Mesenchymal stem cell (in vitro differentiated cells and primary cell): ENCODE results near the gene FXYD2.

ENCODE experiments used
- DNase-seq: peaks from one replicate; pipeline ENCODE4 v3.0.0-alpha.2; 2013
- H2AFZ ChIP-seq: one replicate; pipeline ENCODE4 v1.6.1; 2013; ENCODE audit warnings: low read depth, mild to moderate bottlenecking, control low read depth, inconsistent platforms, low read length, moderate library complexity
- H2AK5ac ChIP-seq: 2 replicates; pipeline ENCODE4 v1.6.1; 2013; ENCODE audit warnings: low read length, moderate library complexity, mild to moderate bottlenecking, inconsistent platforms; ENCODE audit not compliant: severe bottlenecking
- H2BK120ac ChIP-seq: one replicate; pipeline ENCODE4 v1.6.1; 2013; ENCODE audit warnings: low read depth, mild to moderate bottlenecking, inconsistent platforms, low read length, moderate library complexity
- H2BK12ac ChIP-seq, 2 experiments: one replicate each; pipeline ENCODE4 v1.6.1; 2013; ENCODE audit warnings: inconsistent platforms in 2 of 2, low read length in 2 of 2, mild to moderate bottlenecking in 2 of 2, moderate library complexity in 2 of 2, control low read depth in 1 of 2
- H2BK15ac ChIP-seq: one replicate; pipeline ENCODE4 v1.6.1; 2013; ENCODE audit warnings: mild to moderate bottlenecking, low read depth, inconsistent platforms; ENCODE audit not compliant: poor library complexity, severe bottlenecking
- H2BK5ac ChIP-seq: 2 replicates; pipeline ENCODE4 v1.6.1; 2013; ENCODE audit warnings: low read depth, mild to moderate bottlenecking, low read length, control low read depth, inconsistent platforms; ENCODE audit not compliant: poor library complexity, severe bottlenecking
- H3K14ac ChIP-seq, 2 experiments: one replicate each; pipeline ENCODE4 v1.6.1; 2013; ENCODE audit warnings: inconsistent platforms in 2 of 2, low read length in 2 of 2, control low read depth in 1 of 2, mild to moderate bottlenecking in 1 of 2, moderate library complexity in 1 of 2
- H3K18ac ChIP-seq, 2 experiments: one replicate each; pipeline ENCODE4 v1.6.1; 2013; ENCODE audit warnings: inconsistent platforms in 2 of 2, low read length in 2 of 2, control low read depth in 1 of 2, low read depth in 1 of 2, mild to moderate bottlenecking in 1 of 2
- H3K23ac ChIP-seq, 2 experiments: one replicate each; pipeline ENCODE4 v1.6.1; 2013; ENCODE audit warnings: inconsistent platforms in 2 of 2, low read length in 2 of 2, mild to moderate bottlenecking in 2 of 2, moderate library complexity in 2 of 2, control low read depth in 1 of 2
- H3K27ac ChIP-seq: 2 replicates; pipeline ENCODE4 v1.5.1; 2013; ENCODE audit warnings: mild to moderate bottlenecking, moderate library complexity, low read length, control low read depth, inconsistent platforms; ENCODE audit not compliant: poor library complexity, severe bottlenecking
- H3K27me3 ChIP-seq, 2 experiments: 2 replicates each; pipeline versions ENCODE4 v1.6.1 to v1.7.0; 2013; ENCODE audit warnings: low read length in 2 of 2, mild to moderate bottlenecking in 2 of 2, moderate library complexity in 2 of 2, control low read depth in 1 of 2, inconsistent platforms in 1 of 2; ENCODE audit not compliant: control insufficient read depth in 1 of 2, insufficient read depth in 1 of 2
- H3K36me3 ChIP-seq, 2 experiments: 2 replicates each; pipeline versions ENCODE4 v1.6.1 to v1.7.0; 2013; ENCODE audit warnings: low read length in 2 of 2, control low read depth in 1 of 2, inconsistent platforms in 1 of 2, low read depth in 1 of 2, mild to moderate bottlenecking in 1 of 2; ENCODE audit not compliant: insufficient read depth in 2 of 2, control insufficient read depth in 1 of 2
- H3K4ac ChIP-seq, 2 experiments: one replicate each; pipeline ENCODE4 v1.6.1; 2013; ENCODE audit warnings: inconsistent platforms in 2 of 2, low read length in 2 of 2, mild to moderate bottlenecking in 2 of 2, moderate library complexity in 2 of 2, control low read depth in 1 of 2, low read depth in 1 of 2
- H3K4me1 ChIP-seq: 2 replicates; pipeline ENCODE4 v1.6.1; 2013; ENCODE audit warnings: low read depth, low read length, control low read depth; ENCODE audit not compliant: control insufficient read depth, insufficient read depth
- H3K4me2 ChIP-seq: 2 replicates; pipeline ENCODE4 v1.6.1; 2013; ENCODE audit warnings: low read length, mild to moderate bottlenecking, inconsistent platforms; ENCODE audit not compliant: poor library complexity, severe bottlenecking
- H3K4me3 ChIP-seq, 2 experiments: 2 replicates each; pipeline versions ENCODE4 v1.5.1 to v1.7.0; 2013; ENCODE audit warnings: low read length in 2 of 2, mild to moderate bottlenecking in 2 of 2, control low read depth in 1 of 2, low read depth in 1 of 2; ENCODE audit not compliant: insufficient read depth in 1 of 2
- H3K79me1 ChIP-seq: replicated peaks from 2 replicates; pipeline ENCODE4 v1.6.1; 2013; ENCODE audit warnings: mild to moderate bottlenecking, control low read depth, low read length, inconsistent platforms; ENCODE audit not compliant: poor library complexity, severe bottlenecking
- H3K9ac ChIP-seq: 2 replicates; pipeline ENCODE4 v1.7.0; 2013; ENCODE audit warnings: mild to moderate bottlenecking, low read length, moderate library complexity
- H3K9me3 ChIP-seq: 2 replicates; pipeline ENCODE4 v1.7.0; 2013; ENCODE audit warnings: mild to moderate bottlenecking, low read length; ENCODE audit not compliant: control insufficient read depth
- H4K8ac ChIP-seq: one replicate; pipeline ENCODE4 v1.6.1; 2013; ENCODE audit warnings: inconsistent platforms, mild to moderate bottlenecking, low read length, moderate library complexity
- H4K91ac ChIP-seq: one replicate; pipeline ENCODE4 v1.6.1; 2013; ENCODE audit warnings: mild to moderate bottlenecking, low read length, inconsistent platforms
- WGBS: methylation state at CpG from one replicate; pipeline ENCODE4 v1.1.7; 2013; ENCODE audit warnings: mixed read lengths; 5-methylcytosine and 5-hydroxymethylcytosine counted together

FXYD2 gene

DNA sequence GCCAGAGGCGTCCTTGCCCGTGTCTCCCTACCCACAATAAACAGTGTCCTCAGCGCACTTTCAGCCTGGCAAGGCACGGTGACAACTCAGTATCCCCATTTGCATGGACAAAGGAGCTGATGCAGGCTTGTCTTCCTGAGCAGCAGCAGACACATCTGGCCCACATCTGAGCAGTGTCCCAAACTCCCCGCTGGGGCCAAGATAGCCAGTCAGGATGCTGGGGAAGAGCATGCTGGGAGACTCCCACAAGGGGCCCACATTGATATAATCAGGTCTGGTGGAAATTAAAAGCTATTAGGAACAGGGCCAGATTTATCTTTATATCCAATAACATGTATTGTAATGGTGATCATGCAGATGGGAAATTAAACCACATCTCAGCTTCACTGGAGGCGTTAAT is 52.2 kb downstream of the FXYD2 start:
- DNase-seq, result no peak
- Histone ChIP-seq H3K9ac (no peak overlapping the region), H3K4me3 (no peak overlapping the region), H2AK5ac (no peak overlapping the region), H3K18ac (no peak overlapping the region), H3K23ac (no peak overlapping the region), H2BK5ac (no peak overlapping the region), H3K9me3 (no peaks in the 10 kb centered on the region), H3K36me3 (peaks cover 0 to 13% of the 10 kb centered on the region in 2 experiments), H3K4ac (no peak overlapping the region), H3K4me1 (peaks cover 3% of the 10 kb centered on the region), H3K14ac (no peak overlapping the region), H3K27me3 (peaks cover 25 to 65% of the 10 kb centered on the region in 2 experiments), H2BK15ac (no peak overlapping the region), H4K91ac (no peak overlapping the region), H4K8ac (no peak overlapping the region), H2BK120ac (no peak overlapping the region), H2BK12ac (no peak overlapping the region), H3K79me1 (no peaks in the 10 kb centered on the region), H3K4me2 (no peak overlapping the region), H3K27ac (no peak overlapping the region), H2AFZ (no peak overlapping the region)
- 79% methylated on average over 6 of the region's 6 CpGs for WGBS

DNA sequence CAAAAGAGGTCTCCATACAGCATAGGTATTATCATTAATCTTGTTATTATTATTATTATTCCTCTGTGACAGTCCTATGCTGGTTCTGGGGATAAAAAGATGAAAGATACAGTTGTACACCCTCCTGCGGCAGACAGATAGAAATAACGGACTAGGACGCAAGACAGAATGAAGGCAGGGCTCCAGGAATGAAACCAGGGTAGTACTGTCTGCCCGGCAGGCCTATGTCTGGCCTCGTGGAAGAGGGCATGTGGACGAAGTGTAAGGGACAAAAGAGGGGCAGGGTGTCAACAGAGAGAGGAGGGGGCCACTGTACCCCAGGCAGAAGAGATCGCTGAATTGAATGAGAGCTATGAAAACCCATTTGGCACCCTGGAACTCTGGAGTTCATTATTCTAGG is 52.7 kb downstream of the FXYD2 start:
- no peak for DNase-seq
- no peak overlapping the region for H3K18ac ChIP-seq
- H2AFZ ChIP-seq, result no peak overlapping the region
- WGBS, result 79% methylated on average over 7 of the region's 7 CpGs
- H3K36me3 ChIP-seq, result peaks cover 0 to 14% of the 10 kb centered on the region in 2 experiments
- no peak overlapping the region for H2BK15ac ChIP-seq
- H3K4me3 ChIP-seq, result no peak overlapping the region
- no peak overlapping the region for H2BK5ac ChIP-seq
- no peak overlapping the region for H3K23ac ChIP-seq
- H3K4ac ChIP-seq, result no peak overlapping the region
- no peak overlapping the region for H2BK12ac ChIP-seq
- H3K14ac ChIP-seq, result no peak overlapping the region
- H2BK120ac ChIP-seq, result no peak overlapping the region
- peaks cover 23 to 65% of the 10 kb centered on the region in 2 experiments for H3K27me3 ChIP-seq
- H4K8ac ChIP-seq, result no peak overlapping the region
- no peaks in the 10 kb centered on the region for H3K9me3 ChIP-seq
- no peak overlapping the region for H3K9ac ChIP-seq
- no peak overlapping the region for H3K27ac ChIP-seq
- peaks cover 3% of the 10 kb centered on the region for H3K4me1 ChIP-seq
- no peak overlapping the region for H3K4me2 ChIP-seq
- no peak overlapping the region for H2AK5ac ChIP-seq
- H3K79me1 ChIP-seq, result no peaks in the 10 kb centered on the region
- no peak overlapping the region for H4K91ac ChIP-seq

DNA sequence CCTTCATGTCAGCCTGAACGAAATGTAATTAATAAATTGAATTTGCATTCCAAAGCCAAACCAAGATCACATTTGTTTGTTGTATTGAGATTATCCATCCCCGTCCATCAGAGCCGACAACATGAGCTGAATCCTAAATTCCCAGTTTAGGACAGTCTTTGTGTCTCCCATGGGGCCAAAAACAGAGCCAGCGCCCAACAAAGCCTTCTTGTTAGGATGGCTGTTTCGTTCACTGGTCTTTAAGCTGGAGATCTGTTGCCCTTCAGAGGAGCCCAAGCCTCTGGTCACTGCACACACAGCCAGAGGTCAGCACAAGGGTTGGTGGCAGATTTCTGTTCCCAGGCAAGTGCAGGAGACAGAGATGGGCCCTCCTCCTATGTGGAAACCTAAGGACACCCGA is 53.3 kb downstream of the FXYD2 start:
- no peak overlapping the region for H3K4me2 ChIP-seq
- no peak overlapping the region for H3K4ac ChIP-seq
- DNase-seq, result no peak
- no peaks in the 10 kb centered on the region for H3K79me1 ChIP-seq
- H2AK5ac ChIP-seq, result no peak overlapping the region
- peaks cover 17 to 65% of the 10 kb centered on the region in 2 experiments for H3K27me3 ChIP-seq
- H3K9ac ChIP-seq, result no peak overlapping the region
- no peak overlapping the region for H3K18ac ChIP-seq
- H3K27ac ChIP-seq, result no peak overlapping the region
- no peak overlapping the region for H3K23ac ChIP-seq
- WGBS, result 84% methylated on average over 6 of the region's 6 CpGs
- peaks cover 0 to 11% of the 10 kb centered on the region in 2 experiments for H3K36me3 ChIP-seq
- no peak overlapping the region for H2BK12ac ChIP-seq
- H2BK120ac ChIP-seq, result no peak overlapping the region
- no peak overlapping the region for H3K4me3 ChIP-seq
- no peak overlapping the region for H4K8ac ChIP-seq
- no peak overlapping the region for H2AFZ ChIP-seq
- no peak overlapping the region for H3K14ac ChIP-seq
- H3K4me1 ChIP-seq, result peaks cover 3% of the 10 kb centered on the region
- no peak overlapping the region for H2BK5ac ChIP-seq
- no peaks in the 10 kb centered on the region for H3K9me3 ChIP-seq
- no peak overlapping the region for H4K91ac ChIP-seq
- H2BK15ac ChIP-seq, result no peak overlapping the region

DNA sequence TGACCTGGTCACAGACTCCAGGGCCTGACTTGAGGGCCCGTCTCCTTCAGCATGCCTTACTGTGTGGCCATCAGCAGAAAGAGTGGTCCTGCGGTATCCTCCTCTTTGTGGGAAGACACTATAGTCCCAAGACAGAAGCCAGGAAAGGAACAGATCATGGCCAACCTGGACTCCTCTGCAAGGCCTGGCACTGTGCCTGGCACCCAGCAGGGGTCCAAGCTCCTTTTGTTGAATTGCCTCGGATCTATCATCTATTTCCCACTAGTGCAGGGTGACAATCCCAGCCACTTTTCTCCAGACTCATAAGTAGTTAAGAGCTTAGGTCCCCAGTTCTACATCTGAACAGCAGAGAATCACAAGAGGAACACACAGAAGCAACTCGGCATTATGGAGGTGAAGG is 54.5 kb downstream of the FXYD2 start:
- WGBS, result 86% methylated on average over 4 of the region's 4 CpGs
- Histone ChIP-seq H3K4me1 (peaks cover 3% of the 10 kb centered on the region), H3K4ac (no peak overlapping the region)

More for the DNA sequence above, 54.5 kb downstream of the FXYD2 start:
- Histone ChIP-seq H3K18ac (no peak overlapping the region), H3K4me2 (no peak overlapping the region), H3K4me3 (no peak overlapping the region), H2BK120ac (no peak overlapping the region), H3K27me3 (peaks cover 17 to 65% of the 10 kb centered on the region in 2 experiments), H3K27ac (no peak overlapping the region), H3K23ac (no peak overlapping the region), H2BK5ac (no peak overlapping the region), H2AK5ac (no peak overlapping the region), H4K8ac (no peak overlapping the region), H4K91ac (no peak overlapping the region), H2BK12ac (no peak overlapping the region), H2AFZ (no peak overlapping the region), H3K79me1 (no peaks in the 10 kb centered on the region), H3K14ac (no peak overlapping the region), H3K9me3 (no peaks in the 10 kb centered on the region), H3K9ac (no peak overlapping the region), H2BK15ac (no peak overlapping the region), H3K36me3 (peaks cover 0 to 13% of the 10 kb centered on the region in 2 experiments)
- DNase-seq, result no peak
